Measurements from ENCODE around the gene TOMM7.

The TOMM7 gene

DNA sequence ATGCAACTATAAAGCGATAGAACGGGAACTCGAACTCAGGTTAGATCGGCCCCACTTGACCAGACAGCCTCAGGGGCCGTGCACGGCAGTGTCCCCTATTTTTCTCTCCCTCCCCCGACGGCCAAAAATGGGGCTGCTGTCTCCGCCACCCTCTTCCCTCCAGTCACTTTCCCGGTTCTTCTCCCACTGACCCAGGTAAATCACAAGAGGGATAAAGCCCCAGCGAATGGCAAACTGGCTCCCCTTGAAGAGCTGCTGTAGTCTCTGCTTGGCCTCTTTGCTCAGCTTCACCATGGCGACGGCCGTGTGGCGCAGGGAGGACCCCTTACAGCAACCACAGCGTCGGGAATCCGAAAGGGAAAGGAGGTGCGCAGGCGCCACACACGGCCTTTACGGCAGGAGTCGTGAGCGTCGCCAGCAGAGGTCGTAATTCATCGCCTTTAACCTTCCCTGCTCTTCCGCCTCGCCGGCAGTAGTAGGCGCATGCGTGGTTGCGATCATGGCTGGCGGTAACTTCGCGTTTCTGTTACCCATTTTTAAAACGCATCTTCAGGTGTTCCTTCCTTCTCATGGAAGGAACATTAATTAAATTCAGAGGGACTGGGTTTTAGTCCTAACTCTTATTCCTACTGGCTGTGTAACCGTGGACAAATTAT lies at the start of gene TOMM7:
TSS of gene TOMM7 (minus strand) at position 364 of the 656 bp plus-strand sequence. CDS start at position 294, 70 bp downstream.
- DNase-seq, result peak; percentile 96

DNA sequence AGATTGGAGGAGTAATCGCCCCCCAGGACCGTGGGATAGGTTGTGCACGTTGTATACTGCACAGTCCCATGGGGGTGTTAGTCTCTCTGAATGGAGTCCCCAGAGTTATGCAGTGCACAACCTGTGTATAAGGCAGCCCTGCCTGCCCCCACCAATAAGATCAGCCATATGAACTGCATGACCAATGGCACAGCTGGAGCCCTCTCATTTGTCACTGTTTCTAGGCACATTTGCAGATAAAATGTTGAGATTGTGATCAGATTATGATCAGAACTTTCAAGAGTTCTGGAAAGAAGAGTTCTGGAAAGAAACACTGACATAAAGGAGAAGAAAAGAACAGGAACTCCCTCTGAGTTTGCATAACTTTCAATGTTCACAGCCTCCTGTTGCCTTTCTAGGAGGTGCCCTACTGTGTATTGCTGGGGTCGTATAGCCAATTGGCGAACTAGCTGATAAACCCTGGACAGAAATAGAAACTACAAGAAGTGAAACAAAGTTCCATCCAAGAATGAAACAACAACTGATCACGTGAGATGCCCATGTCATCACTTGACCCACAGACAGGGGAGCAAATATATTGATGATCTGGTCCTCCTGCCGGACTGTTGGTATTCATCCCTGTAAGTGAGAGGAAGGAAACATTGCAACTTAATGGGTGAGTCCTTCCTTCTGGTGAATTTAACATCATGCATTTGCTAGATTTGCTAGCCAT lies 49.6 kb upstream of the TOMM7 start:
- no peak for DNase-seq

DNA sequence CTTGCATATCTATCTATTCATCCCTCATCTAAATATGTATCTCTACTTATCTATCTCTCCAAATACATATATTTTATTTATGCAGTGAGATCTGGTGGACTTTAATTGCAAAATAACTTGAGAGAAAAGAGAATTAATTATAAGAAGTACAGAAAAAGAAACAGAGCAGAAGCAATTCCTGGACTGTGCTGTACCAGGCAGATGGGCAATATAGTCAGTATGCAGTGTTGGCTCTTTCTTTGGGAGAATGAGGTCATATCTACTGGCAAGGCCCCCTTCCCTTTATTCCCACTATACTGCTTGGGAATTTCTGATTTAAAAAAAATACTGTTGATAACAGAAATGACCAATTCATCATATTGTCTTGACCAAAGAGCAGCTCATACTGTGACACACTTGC lies 49.0 kb upstream of the TOMM7 start:
- no peak for DNase-seq

DNA sequence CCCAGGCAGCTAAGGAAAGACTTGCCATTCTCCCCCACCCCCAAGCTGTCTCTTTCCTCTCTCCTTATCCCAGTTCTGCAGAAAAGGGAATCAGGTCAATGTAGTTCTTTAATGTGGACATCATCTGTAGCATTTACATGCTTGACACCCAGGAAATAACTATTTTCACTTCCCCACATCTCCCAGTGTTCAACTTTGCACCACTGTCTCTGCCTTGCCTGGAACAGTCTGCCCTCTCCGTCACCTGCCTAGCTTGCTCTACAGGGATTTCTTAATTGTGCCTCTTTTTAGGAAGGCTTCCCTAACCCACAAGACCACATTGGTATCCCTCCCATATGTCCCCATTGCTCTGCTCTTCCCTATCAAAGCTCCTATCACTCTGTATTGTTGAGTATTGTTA lies 45.9 kb upstream of the TOMM7 start:
- no peak for DNase-seq

DNA sequence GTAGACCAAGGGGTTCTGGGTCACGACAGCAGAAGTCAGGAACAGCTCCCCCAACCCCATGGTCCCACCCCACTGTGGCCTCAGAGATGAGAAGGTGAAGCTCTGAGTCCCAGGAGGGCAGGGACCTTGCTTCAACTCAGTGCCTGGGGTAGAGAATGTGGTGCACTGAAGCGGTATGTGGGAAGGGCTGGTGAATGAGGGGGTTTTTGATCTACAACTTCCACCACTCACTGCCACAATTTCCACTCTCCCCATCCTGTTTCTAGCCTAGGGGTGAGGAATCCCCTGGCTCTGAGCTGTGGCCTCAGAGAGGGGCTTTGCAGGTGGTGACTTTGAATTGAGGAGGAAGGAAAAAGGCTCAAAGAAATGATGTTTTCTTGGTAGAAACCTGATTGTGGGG lies 44.9 kb upstream of the TOMM7 start:
- no peak for DNase-seq

DNA sequence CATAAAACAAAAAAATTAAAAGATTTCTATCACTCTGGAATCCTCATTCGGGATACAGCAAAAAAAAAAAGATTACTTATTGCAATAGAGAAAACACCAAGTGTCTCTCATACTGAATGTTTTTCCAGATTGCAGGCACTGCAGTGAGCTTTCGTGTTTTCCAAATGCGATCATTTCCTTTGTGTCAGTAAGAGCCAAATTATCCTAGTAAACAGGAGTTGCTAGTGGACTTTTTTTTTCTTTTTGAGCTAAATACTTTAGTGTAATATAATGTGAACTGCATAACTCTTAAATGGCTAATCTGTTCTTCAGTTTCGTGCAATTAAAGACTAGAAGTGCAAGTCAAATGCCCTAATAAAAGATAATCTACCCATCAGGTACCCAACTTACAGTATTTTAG lies 44.4 kb upstream of the TOMM7 start:
- DNase-seq, result no peak

DNA sequence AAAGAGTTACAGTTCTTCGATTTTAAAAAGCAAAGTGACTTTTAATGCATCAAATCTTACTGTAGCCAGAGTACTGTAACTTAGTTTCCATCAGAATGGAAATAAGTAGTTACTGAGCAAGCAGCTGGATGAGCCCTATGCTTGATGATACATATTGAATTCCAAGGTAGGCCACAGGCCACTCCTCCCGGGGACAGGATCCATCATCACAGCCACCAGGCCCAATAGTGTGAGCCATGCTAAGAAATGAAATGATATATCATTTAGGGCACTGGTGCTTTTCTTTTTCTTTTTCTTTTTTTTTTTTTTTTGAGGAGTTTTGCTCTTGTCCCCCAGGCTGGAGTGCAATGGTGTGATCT lies 42.9 kb upstream of the TOMM7 start:
- no peak for DNase-seq

DNA sequence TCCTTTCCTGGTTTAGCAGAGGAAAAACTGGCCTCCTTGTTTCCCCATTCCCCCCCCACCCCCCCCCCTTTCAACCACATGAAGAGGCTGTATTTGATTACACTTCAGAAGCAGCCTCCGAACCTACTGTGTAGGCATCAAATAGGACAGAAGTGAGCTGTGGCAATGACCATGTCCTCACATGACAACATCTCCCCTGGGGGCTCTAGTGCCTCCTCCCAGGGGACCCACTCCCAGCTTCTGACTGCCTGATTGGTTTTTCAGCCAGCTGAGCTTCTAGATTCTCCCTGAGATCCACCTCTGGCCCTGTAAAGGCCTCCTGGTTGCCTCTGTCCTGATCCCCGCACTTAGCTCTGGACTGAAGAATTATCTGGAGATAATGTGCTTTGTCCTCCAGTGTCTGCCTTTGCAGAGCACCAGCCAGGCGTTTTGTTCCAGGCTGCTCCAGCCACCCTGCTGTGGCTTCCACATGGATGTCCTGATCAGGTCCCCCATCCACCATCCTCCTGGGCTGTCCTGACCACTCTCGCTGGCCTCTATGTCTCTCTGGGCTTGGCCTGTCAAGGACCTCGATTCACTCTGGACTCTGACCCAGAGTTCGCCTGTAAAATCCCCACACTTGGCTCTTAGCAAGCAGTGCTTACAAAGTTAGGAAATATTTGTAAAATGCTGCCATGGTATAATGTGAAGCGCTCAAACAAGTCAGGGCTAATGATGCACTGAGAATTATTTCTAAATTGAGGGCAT lies 42.4 kb upstream of the TOMM7 start:
- no peak for DNase-seq

DNA sequence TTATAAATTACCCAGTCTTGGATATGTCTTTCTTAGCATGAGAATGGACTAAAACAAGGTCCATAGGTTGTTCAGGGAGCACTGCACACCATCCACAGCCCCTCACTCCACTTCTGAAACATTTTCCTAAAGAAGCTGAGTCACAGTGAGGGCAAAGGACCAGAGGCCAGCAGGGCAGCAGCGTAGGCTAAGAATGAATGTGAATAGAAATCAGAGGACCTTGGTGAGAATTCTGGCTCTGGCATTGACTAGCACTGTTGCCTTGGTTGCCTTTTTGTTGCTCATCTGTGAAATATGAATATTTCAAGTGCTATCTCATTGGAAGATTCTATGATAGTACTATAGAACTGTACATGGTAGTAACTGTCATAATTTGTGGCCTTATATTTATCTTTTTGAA lies 41.7 kb upstream of the TOMM7 start:
- DNase-seq, result no peak

DNA sequence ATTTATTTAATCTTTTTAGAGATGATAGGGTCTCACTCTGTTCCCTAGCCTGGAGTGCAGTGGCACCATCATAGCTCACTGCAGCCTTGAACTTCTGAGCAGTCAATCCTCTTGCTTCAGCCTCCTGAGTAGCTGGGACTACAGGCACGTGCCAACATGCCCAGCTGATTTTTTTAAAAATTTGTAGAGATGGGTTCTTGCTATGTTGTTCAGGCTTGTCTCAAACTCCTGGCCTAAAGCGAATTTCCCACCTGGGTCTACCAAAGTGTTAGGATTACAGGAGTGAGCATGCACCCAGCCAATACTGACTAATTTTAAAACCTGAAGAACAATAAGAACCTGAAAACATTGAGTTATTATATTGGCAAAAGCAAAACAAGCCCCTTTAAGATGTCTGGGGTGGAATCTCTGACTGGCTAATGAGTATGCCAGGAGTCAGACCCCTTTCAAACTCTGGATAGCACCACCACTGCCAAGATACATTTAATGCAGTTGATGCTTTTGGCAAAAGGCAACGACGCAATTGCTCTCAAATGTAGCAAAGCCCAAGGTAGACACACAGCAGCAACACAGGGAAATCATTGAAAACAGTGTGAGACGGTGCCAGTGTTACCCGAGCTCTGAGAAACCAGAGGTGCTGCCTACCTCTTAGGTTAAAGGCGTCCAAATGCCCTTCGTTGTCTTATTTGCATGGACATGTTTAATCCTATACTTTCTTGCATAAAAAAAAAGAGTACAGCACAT lies 40.7 kb upstream of the TOMM7 start:
- no peak for DNase-seq

DNA sequence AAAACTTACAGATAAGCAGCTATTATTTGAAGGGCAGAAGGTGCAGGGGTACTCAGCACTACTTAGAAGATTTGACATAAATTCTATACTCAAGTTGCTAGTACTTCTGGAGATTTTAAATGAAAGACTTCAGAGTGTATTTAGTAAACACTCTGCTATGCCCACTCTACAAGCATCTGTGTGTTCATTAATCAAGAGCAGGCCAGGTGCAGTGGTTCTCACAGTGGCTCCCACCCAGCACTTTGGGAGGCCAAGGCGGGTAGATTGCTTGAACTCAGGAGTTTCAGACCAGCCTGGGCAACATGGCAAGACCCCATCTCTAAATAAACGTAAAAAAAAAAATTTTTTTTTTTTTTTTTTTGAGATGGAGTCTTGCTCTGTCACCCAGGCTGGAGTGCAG lies 38.9 kb upstream of the TOMM7 start:
- no peak for DNase-seq

DNA sequence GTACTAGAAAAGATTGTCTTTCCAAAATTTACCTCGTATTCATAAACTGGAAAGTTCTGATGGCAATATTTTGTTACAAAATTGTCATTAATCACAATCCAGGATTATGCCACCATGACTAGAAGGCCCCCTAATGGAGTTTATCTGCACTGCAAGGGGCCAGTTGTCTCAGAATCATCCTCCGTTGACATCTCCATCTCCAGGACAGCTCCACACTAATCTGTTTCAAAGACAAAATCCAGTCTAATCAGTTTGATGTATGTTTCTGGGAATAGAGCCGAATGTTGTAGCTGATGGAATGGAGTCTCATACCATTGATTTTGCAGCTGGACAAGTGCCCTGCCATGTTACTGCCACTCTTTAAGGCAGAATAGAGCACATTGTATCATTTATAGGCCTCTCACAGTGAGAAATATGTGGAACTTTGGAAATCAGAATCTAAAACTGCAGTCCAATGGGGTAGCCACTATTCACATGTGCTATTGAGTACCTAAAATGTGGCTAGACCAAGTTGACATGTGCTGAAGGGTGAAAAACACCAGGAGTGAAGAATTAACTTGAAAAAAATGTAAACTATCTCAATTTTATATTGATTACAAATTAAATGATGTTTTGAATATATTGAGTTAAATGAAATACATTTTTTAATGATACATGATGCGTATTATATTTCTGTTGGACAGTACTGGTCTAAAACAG lies 38.3 kb upstream of the TOMM7 start:
- DNase-seq, result no peak

DNA sequence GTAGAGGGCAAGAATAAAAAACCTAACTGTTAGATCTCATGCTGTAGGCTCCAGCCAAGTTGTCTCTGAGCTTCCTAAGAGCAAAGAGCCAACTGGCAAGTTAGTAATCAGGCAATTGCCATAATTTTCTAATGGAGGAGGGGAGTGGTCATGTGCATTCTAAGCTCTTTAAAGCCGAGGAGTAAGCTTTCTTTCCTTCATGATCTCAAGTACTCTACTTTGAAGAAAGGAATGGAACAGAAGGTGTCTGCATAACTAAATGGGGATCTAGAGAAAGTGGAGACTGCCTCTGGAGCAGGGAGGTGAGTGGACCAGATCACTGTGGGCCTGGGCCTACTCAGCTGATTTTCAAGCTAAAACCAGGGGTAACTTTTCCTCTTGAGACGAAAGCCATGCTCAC lies 37.7 kb upstream of the TOMM7 start:
- DNase-seq, result no peak

DNA sequence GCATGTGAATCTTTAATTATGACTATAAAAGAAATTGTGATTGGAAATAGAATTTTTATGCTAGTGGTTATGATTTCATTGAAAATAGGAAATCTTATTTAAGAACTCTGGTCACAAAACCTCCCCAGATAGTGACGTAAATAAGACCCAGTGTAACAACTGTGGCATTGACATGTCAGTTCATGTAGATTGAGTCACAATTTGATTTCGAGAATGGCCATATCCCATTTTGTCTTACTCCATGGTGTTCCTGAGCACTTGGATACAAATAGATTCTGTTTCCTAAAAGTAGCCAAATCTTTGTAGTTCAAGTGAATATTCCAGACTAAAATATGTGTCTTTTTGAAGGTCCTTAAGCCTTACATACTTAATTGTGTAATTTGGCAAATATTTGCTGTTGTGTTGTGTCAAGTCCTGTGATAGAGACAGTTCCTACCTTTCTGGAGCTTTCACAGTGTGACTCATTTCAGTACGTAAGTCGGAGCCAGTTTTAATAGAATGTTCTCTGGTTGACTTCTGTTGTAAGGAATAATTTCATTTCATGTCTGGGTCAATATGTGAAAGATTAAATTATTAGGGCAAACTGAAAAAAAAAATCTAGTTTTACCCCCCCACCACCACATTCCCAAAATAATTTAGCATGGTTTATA lies 37.1 kb upstream of the TOMM7 start:
- no peak for DNase-seq

DNA sequence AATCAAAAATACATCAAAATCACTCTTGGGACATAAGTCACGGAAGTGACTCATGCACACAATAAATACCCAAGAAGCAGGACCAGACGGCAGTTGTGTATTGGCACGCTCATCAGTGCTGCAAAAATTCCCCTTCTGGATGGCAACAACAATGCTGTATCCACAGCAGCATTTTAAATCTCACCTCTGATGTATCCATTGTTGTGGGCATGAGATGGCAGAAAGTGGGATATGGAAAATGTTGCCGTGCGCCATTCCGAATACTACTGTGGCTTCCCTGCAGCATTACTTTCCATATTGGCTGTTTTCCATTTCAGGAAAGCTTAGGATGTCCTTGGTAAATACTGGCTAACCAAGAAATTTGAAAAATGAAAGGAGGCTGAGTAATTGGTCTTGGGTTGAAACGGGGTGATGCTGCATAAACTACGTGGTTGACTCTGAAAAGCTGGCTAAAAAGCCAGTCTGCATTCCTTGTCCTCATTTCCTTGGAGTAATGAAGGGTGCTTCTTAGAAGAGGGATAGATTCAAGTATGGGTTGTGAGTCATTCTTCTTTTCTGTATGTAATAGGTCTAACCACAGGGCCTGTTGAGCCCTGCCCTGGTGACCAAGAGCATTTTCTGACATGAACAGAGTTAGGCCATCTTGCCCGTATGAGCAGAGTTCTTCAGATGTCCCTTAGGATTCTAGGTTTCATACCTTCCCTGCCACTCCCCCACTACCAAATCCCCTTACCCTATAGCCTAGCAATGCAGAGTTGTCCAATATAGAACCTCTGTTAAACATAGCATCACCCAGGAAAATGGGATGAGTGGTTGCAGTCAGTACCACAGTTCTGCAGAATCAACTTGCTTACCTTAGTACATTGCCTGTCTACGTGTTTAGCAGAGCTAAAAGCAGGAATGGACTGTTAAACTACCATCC lies 36.3 kb upstream of the TOMM7 start:
- no peak for DNase-seq

DNA sequence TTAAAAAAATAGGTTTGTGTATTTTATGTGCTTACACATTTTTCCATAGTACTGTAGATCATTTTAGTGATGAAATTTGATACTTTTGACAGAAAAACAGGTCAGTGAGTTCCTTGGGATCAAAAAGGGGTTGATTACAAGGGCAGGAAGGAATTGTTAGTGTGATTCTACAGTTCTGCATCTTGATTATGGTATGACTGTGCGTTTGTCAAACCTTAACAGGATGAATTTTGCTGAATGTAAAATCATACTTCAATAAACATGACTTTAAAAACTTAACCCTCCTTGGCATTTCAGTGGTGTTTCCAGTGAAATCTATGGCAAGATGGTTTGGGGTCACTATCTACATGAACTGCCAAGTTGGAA lies 35.6 kb upstream of the TOMM7 start:
- DNase-seq, result no peak

DNA sequence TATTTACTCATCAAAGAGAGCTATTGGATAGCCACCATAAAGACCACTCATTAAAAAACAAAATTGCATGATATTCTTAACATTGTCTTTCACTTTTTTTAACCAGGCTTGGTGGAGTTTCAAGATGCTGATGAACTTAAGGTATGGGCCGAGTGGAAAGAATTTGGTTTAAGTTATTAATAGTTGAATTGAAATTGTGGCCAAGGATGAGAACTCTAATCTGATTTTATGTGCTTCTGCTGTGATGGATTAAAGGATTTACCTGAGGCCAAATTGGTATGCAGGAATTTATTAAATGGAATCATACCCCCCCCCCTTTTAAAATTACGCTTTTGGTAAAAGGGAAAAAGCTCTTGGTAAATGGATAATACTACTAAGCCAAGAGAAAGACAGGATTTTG lies 33.8 kb upstream of the TOMM7 start:
- DNase-seq, result no peak

DNA sequence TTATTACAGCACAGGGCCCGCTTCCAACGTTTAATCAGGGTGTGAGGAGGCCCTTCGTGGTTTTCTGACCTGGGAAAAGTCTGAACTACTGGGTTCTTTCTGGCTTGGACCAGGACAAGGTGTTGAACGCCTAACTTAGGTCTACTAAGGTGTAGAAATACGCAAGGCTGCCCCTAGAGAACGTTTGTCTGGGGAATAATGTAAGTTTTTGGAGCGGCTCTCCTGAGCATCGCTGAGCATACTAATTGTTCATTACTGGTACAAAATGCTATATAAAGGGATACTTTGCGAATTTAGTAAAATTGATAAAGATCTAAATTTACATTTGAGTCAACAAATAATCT lies 32.4 kb upstream of the TOMM7 start:
- no peak for DNase-seq

DNA sequence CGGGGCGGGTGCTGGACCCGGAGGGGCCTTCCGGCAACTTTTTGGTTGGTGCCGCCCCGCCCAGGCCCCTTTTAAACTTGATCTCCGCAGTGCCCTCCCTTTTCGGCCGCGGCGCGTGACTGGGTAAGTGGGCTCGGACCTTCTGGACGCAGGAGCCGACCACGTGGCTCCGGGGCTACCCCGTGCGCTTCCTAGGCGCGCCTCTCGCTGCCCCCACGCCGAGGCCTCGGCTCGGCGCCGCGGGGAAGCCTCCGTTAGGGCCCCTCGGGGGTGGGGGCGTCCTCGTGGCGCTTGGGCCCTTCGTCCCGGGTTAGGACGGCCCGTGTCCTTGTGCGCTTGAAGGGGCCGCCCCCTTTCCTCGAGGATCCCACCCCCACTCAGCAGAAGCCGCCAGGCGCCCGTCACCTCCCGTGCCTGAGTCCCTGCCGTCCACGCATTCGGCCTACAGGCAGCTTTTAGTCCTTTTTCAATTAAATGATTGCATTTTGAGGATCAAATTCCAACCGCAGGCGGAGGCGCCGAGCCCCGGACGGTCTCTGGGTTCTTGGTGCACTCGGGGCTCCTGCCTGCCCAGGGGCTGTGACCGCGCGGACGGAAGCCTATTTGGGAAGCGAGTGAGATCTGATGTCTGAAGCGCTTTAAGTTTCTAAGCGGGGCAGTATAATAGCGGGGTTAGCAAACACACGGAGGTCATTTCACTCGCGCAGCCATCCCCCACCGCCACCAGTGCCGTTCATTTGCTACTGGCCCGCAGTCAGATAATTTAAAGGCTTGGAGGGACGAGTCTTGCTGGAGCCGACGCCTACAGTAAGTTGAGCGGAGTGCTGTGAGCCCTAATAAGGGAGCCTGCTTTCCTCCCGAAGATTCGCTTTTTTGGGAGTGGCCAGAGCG lies 31.8 kb upstream of the TOMM7 start:
- peak; percentile 45 for DNase-seq

DNA sequence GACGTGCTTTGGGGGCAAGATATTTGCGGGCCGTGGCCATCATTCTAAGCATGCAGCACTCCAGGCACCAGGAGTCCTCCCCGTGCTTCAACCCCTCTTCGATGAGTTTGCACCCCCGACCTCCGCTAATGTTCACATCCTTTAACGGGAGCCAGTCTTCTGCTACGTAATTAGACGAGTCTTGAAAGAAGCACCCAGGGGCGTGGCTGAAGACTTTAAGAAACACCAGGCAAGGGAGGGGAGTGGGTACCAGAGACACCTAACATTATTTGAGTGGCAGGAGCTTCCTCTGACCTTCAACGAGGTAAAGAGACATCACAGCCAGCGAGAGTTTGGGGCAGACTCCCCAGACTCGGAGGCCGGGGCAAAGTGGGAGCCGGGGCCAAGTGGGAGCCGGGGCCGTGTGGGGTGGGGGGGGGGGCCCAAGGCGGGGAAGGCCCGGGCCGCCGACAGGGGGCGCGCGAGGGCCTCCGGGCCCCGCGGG lies 31.1 kb upstream of the TOMM7 start:
- no peak for DNase-seq
